GM21717 (cell line): Measurements from ENCODE around the gene ZNRF1.
"Not testable (repeated sequence)": the region's sequence is repeated elsewhere in the genome, so short reads cannot be mapped to it uniquely, and the experiment has no call there.

Experiments
- ATAC-seq: cut with Tn5 transposase; IDR thresholded peaks from one replicate; pipeline ENCODE4 v1.9.1; 2021; ENCODE audit warnings: mild to moderate bottlenecking, moderate library complexity; ENCODE audit not compliant: unreplicated experiment

Gene ZNRF1

DNA sequence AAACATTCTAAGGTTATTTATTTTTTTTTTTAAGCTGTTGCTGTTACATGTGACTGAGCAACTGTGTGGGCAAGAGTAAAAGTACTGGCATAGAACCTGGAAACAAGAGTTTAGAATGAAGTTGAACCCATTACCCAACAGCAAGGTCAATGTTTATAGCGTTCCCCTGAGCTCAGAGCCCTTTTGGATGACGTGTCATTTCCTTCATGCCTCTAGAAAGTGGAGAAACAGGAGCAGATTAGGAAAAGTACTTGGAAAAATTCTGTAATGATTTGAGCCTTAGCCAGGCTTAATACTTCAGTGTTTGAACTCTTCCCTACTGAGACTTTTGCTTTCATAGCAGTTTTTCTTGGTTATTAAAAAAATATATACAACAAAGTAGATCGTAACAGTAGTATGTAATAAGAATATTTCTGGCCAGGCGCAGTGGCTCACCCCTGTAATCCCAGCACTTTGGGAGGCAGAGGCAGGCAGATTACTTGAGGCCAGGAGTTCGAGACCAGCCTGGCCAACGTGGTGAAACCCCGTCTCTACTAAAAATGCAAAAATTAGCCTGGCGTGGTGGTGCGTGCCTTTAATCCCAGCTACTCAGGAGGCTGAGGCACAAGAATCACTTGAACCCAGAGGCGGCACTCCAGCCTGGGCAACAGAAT, 27.5 kb downstream of the ZNRF1 start:
- ATAC-seq: not testable (repeated sequence)

DNA sequence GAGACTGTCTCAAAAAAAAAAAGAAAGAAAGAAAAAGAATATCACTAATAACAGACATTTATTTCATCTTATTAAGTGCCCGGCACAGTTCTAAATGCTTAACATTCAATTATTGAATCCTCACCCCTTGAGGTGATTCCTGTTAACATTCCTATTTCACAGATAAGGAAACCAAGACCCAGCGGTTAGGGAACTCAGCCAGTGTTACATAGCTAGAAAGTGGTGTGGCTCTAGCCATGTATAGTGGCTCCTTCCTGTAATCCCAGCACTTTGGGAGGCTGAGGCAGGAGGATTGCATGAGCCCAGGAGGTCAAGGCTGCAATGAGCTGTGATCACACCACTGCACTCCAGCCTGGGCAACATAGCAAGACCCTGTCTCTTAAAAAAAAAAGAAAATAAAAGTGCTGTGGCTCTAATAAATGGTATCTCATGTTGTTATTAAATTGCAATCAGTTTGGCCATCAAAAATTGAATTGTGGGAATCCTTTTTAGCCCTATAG, 28.1 kb downstream of the ZNRF1 start:
- no peak for ATAC-seq

DNA sequence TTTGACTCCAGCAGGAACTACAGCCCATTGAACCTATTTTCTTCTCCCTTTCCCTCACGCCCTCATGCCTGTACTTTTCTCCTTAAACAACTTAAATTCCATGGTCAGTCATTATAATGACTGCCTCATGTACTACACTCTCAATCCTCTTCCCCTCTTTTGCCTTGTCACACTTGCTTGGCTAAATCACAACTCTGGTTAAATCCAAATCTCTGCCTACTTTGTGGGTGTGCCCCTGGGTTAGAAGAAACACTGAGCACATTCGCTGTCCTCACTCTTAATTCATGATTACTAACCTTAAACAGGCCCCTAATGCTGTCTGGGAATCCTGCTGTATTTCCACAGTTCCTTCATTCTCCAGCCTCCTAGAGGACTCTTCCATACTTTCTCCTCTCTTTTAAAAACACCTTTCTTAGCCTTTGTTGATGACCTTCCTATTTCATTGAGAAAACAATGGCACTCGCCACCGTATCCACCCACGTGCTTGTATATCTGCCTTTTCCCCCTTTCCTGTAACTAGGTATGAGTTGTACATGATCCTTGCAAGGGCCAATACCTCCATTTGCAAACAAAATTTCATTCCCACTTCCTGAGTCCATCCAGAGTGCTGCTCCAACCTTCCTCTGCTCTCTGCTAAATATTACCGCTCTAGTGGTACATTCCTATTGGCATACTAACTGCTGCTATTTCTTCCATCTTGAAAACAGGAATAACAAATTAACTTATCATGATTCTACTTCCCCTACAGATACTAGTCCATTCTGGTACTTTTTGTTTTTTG, 28.9 kb downstream of the ZNRF1 start:
- no peak for ATAC-seq

DNA sequence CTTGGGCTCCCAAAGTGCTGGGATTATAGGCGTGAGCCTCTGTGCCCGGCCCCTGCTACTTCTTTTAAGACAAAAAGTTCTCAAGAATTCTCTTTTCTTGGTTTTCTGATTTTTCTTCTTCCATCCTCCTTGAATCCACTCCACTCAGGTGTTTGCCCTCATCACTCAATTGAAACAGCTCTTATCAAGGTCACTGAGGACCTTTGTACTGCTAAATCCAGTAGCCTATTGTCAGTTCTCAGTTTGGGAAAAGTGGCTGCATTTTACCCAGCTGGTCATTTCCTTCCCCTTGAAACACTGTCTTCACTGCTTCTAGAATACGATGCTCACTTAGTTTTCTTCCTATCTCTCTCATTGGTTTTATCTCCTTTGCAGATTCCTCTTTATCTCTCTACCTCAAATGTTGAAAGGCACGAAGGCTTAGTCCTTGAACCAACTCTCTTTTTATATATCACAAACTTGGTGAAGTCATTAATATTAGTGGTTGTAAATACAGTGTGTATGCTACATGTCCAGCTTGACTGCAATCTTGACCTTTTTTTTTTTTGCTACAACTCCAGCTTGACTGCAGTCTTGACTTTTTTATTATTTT, 29.8 kb downstream of the ZNRF1 start:
- no peak for ATAC-seq

DNA sequence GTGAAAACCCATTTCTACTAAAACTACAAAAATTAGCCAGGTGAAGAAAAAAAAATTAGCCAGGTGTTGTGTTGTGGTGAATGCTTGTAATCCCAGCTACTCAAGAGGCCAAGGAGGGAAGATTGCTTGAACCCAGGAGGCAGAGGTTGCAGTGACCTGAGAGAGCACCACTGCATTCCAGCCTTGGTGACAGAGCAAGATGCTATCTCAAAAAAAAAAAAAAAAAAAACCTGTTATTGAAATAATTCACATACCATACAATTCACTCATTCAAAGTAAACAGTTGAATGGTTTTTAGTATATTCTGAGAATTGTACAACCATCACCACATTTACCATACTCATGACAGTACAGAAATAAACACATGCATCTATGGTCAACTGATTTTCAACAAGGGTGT, 31.0 kb downstream of the ZNRF1 start:
- no peak for ATAC-seq

DNA sequence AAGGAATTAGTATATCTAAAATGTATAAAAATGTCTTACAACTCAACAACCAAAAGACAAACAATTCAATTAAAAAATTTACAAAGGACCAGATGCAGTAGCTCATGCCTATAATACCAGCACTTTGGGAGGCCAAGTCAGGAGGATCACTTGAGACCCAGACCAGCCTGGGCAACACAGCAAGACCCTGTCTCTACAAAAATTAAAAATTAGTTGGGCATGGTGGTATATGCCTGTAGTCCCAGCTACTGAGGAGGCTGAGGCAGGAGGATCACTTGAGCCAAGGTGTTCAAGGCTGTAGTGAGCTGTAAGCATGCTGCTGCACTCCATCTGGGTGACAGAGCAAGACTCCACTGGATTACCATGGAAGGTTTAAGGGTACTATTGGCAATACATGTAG, 33.8 kb downstream of the ZNRF1 start:
- ATAC-seq: no peak

DNA sequence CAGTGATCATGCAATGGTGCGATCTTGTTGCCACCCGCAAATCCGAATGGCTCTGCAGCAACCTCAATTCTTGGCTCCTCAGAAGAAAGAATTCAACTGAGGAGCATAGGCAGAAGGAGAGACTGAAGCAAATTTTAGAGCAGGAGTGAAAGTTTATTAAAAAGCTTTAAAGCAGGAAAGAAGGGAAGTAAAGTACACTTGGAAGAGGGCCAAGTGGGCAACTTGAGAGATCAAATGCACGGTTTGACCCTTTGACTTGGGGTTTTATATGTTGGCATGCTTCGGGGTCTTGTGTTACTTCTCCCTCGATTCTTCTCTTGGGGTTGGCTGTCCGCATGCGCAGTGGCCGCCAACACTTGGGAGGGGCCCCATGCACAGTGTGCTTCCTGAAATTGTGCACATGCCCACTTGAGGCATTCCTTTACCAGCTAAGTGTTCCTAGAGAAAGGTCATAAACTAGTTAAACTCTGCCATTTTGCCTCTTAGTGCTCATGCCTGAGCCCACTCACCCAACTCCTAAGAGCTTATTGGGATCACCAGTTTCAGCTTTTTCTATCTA, 36.7 kb downstream of the ZNRF1 start:
- ATAC-seq: no peak

DNA sequence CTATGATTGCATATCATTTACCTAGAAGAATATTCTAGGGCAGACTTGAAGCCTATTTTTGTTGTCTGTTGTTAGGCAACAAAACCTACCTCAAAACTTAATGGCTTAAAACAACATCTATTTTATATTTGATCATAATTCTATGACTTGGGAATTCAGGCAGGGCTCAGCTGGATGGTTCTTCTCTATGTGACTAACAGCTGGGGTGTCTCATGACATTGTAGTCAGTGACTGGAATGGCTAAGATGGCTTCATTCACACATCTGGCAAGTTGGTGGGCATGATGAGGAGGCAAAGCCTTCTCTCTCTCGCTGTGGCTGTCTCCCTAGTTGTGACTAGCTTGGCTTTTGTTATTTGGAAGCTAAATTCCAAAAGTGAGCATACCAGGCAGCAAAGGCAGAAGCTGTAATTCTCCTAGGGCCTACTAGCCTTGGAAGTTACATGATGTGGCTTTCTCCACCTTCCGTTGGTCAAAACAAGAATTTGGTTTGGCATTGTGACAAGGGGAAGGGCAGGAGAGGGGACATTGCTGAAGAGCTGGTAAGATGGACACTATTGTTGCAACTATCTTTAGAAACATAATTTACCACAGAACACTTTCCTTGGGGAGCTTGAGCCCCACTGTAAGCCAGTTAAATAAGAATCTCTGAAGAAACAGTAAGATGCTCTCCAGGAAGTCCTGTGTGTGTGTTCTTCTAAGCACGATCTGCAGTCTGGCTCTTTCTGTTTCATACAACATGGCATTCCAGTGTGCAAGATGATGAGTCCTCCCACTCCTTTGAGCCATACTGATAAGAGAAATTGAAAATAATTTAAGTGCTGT, 39.4 kb downstream of the ZNRF1 start:
- ATAC-seq: no peak

DNA sequence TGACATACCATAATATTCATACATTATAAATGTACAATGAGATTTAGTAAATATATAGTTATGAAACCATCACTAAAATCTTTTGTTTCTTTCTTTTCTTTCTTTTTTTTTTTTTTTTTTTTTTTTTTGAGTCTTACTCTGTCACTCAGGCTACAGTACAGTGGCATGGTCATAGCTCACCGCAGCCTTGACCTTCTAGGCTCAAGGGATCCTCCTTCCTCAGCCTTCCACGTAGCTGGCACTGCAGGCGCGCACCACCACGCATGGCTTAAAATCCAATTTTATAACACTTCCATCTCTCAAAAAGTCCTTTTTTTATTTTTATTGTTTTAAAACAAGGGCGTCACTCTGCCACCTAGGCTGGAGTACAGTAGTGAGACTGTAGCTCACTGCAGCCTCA, 41.1 kb downstream of the ZNRF1 start:
- ATAC-seq: no peak

DNA sequence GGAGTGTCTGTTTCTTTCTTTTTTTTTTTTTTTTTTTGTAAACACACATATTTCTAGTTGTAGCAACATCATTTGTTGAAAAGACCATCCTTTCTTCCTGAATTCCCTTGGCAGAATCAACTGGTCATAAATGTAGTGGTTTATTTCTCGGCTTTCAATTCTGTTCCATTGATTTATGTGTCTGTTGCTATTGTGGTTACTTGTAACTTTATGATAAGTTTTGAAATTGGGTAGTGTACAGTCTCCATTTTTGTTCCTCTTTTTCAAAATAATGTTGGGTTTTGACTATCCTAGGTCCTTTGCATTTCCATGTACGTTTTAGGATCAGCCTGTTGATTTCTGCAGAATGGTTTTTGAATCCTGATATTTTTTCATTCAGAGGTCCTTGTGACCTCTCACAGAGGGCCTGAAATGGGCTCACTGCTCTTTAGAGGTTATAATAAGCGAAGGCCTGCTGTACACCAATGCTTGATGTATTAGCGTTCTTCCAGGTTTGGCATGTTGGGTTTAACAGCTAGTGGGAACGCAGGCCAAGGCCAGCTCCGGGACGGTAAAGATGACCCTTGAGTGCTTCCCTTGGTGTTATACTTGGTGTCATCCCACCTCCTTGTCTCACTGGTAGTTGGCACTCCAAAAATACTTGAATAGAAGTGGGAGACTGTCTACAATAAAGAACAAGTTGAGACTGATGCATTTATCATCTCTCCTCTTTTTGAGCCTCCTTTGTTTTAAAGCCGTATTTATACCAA, 43.8 kb downstream of the ZNRF1 start:
- ATAC-seq: no peak

DNA sequence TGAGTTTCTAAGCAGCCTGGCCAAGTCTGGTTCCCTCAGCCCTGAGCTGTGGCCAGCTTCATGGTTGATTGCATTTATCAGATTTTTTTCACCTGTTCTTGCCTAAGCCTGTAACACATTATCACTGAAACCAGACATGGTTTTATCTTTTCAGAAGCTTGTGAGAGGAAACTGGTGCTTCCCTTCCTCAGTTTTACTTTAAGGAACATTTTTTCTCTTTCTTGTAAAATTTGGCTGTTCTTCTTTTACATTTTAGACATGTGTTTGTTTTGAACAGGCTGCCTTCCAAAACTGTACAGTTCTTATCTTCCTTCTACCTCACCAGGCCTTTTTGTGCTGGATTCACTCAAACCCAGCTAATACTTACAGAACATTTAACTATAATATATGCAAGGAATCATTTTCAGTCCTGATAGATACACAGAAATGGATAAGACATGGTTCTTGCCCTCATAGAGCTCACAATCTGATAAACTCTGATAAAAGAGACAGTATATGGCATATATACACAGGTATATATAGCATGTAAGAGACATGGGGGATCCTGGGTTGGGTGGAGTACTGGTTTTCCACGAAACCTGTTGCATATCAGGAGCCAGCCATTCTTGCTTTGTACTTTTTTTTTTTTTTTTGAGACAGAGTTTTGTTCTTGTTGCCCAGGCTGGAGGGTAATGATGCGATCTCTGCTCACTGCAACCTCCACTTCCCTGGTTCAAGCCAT, 44.5 kb downstream of the ZNRF1 start:
- ATAC-seq: no peak

DNA sequence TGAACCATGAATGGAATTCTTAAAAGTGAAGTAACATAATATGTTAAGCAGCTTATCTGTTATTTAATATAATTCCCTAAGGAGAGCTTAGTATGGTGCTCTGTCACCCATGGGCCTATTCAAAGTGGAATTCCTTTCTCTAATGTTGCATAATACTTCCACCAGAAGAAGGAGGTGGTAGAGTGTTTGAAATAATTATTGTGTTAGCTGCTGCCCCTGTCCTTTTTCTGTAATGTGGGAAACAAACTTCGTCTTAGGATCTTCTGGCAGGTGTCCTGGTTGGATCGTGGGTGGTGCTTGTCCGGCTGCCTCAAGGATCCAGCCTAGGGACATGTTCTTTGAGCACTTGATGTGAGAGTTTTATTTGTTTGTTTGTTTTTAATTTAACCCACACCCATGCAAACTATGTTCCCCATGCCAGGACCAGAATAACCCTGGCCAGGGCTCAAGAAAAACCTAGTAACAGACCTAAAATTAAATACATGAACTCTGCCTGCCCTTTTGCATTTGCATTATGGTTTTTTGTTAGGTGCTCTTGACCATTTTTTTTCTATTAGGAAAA, 46.1 kb downstream of the ZNRF1 start:
- no peak for ATAC-seq

DNA sequence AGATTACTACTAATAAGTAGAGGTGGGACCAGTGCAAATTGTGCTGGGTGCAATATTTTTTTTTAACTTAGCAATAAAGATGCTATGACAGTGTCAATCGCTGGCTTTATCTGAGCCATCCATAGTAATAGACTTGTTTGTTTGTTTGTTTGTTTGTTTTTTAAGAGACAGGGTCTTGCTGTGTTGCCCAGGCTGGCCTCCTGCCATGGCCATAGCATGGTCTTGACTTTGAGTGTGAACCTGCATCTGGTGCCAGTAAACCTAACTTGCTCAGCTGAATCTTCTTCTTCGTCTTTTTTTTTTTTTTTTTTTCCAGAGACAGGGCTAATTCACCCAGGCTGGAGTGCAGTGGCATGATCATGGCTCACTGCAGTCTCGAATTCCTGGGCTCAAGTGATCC, 46.6 kb downstream of the ZNRF1 start:
- ATAC-seq: no peak

DNA sequence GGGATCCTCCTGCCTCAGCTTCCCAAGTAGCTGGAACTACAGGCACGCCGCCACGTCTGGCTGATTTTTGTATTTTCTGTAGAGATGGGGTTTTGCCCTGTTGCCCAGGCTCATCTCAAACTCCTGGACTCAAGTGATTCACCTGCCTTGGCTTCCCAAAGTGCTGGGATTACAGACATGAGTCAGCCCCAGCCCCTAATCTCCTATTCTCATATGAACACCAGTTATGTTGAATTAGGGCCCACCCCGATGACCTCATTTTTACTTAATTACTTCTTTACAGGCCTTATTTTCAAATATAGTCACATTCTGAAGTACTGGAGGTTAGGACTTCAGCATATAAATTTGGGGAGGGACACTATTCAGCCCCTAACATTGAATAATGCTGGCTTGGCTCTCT, 49.2 kb downstream of the ZNRF1 start:
- ATAC-seq: no peak

DNA sequence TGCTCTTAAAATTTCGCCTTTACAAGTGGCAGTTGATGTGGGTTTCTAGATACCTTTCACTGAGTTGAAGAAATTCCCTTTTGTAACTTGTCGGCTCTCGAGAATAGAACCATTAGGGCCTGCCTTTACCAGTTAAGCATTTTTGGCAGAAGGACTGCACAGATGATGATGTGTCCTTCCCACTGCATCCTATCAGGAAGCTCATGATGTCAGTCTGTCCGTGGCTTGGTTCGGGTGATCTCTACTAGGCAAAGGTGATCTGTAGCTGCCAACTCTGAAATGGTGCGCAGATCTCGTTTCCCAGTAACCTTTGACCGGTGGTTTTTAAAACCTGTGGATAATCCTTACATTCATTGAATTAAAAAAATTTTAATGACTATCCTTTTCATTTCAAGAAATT, 49.7 kb downstream of the ZNRF1 start:
- ATAC-seq: no peak

DNA sequence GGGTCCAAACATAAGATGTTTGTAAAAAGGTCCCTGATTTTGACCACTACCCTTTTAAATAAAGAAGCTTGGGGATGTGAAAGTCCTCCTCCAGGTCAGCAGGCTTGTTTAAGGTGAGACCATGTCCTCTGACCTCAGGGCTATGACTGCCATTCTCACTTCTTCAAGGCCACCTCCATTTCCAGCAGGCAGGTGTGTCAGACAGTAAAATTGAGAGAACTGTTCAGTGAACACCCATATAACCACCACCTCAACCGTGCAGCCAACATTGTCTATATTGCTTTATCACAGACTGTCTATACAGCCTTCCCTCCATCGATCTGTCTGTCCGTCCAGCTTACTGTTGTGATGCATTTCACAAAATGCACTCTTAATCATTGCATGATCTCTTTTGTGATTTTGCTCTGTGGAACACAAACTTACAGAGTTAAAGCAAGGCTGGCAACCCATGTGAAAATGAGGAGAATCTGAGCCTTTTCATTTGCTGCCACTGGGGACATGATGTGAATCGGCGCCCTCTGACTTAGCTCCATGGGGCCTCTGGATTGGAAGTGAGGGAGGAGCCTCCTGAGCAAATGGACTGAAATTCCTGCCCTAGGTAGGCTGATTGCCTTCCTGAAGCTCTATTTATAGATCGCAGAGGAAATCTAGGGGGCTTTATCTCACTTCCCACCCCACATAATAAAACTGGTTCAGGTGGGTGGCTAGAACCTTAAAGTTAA, 53.8 kb downstream of the ZNRF1 start:
- no peak for ATAC-seq

DNA sequence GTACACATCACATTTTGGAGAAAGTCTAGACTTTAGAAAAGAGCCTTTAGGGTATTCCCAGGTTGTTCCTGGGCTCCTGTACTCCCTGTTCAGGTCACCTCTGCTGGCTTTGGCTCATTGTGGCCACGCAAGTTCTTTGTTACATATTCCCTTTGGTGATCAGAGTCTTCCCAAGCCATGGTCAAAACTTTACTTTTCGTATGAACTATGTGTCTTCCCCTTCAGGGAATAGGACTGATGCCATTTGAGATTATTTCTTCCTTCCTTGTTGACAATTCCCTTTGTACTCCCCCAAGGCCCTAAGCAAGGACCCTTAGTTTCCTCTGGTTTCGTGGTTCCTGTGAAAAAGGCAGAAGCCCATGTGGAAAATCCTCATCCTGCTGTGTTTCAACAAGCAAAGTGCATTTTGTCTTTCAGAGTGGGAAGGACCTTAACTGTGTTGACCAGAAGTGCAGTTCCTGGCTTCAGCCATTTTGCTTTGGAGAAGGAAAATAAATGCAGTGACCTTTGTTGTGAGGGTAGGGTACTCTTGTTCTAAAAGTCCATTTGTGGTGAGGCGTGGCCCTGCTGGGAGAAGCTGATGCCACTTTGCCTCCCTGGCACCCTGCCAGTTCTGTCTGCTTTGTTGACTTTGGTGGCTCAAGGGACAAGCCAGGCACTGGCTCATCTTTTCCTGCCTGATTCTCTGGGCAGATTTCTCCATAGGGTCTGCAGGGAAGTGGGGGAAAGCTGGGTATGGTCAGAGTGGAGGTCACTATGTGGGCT, 55.1 kb downstream of the ZNRF1 start:
- ATAC-seq: no peak

DNA sequence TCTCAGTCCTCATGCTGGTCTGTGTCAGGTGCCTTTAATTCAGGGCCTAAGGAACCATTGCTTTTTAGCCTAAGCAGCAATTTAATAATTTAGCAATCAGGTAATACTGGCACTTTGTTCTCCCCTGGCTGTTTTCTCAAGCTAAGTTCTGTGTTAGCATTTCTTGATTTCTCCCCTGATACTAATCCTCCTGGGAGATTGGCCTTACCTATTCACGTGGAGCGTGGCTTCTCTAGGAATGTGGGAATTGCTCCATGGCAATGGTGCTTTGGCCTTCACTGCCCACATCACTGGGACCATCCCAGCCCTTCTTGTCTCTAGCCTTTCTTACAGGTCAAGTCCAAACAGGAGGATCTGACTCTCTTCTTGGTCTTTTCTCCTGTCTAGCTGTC, 55.7 kb downstream of the ZNRF1 start:
- ATAC-seq: no peak
